Small intestine (tissue), 7 donors: ENCODE results near the gene ZNF750. TPM values are rescaled to one million over a fixed set of nuclear protein-coding genes. Genes with fewer than 3 reads are reported as not detected.

Experiments used
- DNase-seq, 2 donors: peaks; one replicate each; pipeline versions ENCODE4 v3.0.0 to v3.0.0-alpha.2; 2013
- FAIRE-seq: peaks from 2 replicates; lab custom pipeline; 2012; peaks lifted over from hg19 to GRCh38; lab: Jason Lieb, UNC
- H3K27ac ChIP-seq, 3 donors: one replicate each; pipeline ENCODE4 v1.5.1; 2013; ENCODE audit warnings: low read length in 2 of 3, mild to moderate bottlenecking in 2 of 3, control low read depth in 1 of 3, inconsistent platforms in 1 of 3, low read depth in 1 of 3, moderate library complexity in 1 of 3
- H3K27me3 ChIP-seq, 3 donors: one replicate each; pipeline ENCODE4 v1.6.1; 2013; ENCODE audit warnings: low read length in 3 of 3, inconsistent platforms in 1 of 3; ENCODE audit not compliant: control insufficient read depth in 3 of 3, insufficient read depth in 3 of 3
- H3K36me3 ChIP-seq, 3 donors: one replicate each; pipeline ENCODE4 v1.6.1; 2013; ENCODE audit warnings: low read length in 3 of 3, inconsistent platforms in 1 of 3, low read depth in 1 of 3, mild to moderate bottlenecking in 1 of 3, moderate library complexity in 1 of 3; ENCODE audit not compliant: control insufficient read depth in 3 of 3, insufficient read depth in 2 of 3
- H3K4me1 ChIP-seq, 3 donors: one replicate each; pipeline ENCODE4 v1.6.1; 2013; ENCODE audit warnings: low read length in 2 of 3, inconsistent platforms in 1 of 3, low read depth in 1 of 3, mild to moderate bottlenecking in 1 of 3, moderate library complexity in 1 of 3; ENCODE audit not compliant: control insufficient read depth in 3 of 3, insufficient read depth in 2 of 3
- H3K4me3 ChIP-seq, 3 donors: one replicate each; pipeline ENCODE4 v1.5.1; 2013; ENCODE audit warnings: low read length in 3 of 3, control low read depth in 1 of 3, inconsistent platforms in 1 of 3, low read depth in 1 of 3, mild to moderate bottlenecking in 1 of 3, moderate library complexity in 1 of 3
- H3K9me3 ChIP-seq, 2 donors: one replicate each; pipeline ENCODE4 v1.6.1; 2013; ENCODE audit warnings: low read depth in 1 of 2, low read length in 1 of 2; ENCODE audit not compliant: control insufficient read depth in 2 of 2, insufficient read depth in 1 of 2
- WGBS, 3 donors: extraction: QIAGEN DNeasy Blood & Tissue Kit; methylation state at CpG; one replicate each; pipeline ENCODE4 v1.1.7; 2013; 5-methylcytosine and 5-hydroxymethylcytosine counted together
- polyA plus RNA-seq, 4 donors: library from polyadenylated mRNA; stranded (reverse) in 3 of 4; unstranded in 1 of 4; fragments of 200-250 nt in 3 of 4; fragments of 120-200 nt in 1 of 4; gene quantifications; one replicate each; pipeline versions ENCODE4 v1.2.1 to v1.2.3, GENCODE V29; 2013
- donor health status: healthy with polysubstance abuse.
- donor health status: control.
- donor health status: control.
- donor health status: Bipolar disorder and iron deficiency.
- donor health status: healthy.

ZNF750 gene
- polyA plus RNA-seq, 4 donors, result 0.04 to 0.27 (median 0.10) TPM; not detected in 1

DNA sequence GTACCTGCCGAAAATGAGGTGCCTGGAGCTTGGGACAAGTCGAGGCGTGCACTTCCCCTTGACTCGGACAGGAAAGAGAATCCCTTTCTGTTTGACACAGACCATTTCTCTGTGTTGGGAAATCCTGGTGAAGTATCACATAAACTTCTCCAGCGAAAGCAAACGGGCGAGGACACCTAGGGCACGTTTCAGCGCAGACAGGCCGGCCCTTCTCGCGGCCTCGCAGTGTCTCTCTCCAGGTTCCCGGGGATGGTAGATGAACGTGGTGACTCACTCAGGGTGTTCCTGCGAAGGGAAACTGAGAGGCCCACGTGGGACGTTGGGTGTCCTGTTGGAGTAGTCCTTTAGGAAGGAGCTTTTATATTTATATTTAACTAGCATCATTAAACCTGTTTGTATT, 36.3 kb upstream of the ZNF750 start:
- H3K4me3 ChIP-seq, result no peak overlapping the region
- peaks cover 0 to 36% (median under 1%) of the 10 kb centered on the region in 3 donors for H3K4me1 ChIP-seq
- WGBS, 3 donors, result 65 to 84% (median 82%) methylated on average over 18 of the region's 18 CpGs
- peak overlapping the region in 2 of 3 donors; percentile 12 to 79 for H3K27ac ChIP-seq
- peaks cover 0 to 53% (median 0%) of the 10 kb centered on the region in 3 donors for H3K36me3 ChIP-seq
- no peaks in the 10 kb centered on the region for H3K27me3 ChIP-seq
- DNase-seq (no peak), FAIRE-seq (no peak)
- H3K9me3 ChIP-seq, result no peaks in the 10 kb centered on the region

DNA sequence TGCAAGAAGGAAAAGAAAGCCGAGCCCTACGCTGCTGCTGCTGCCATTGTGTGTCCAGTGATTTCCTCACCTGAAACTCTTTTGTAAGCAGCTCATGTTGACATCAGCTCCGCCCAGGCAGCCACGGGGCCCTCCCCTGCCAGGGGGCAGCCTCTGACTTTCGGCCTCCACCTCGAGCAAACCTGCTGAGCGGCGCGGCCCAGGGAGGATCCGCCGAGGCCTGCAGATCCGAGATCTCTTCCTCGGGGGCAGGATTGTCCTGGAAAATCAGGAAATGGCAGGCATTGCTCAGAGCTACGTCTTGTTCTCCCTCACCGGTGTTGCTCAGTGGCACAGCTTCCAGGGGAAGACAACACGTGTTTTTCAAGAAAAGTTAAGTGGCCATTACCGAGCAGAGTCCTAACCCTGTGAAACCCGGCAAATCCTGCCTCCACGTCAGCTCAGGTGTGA, 35.6 kb upstream of the ZNF750 start:
- H3K27me3 ChIP-seq, result no peaks in the 10 kb centered on the region
- peaks cover 0 to 35% (median 0%) of the 10 kb centered on the region in 3 donors for H3K4me1 ChIP-seq
- FAIRE-seq (no peak), DNase-seq (peak in 1 of 2 donors; percentile 85)
- 77 to 92% (median 85%) methylated on average over 19 of the region's 19 CpGs for WGBS, 3 donors
- no peaks in the 10 kb centered on the region for H3K9me3 ChIP-seq
- H3K36me3 ChIP-seq, result peaks cover 0 to 55% (median under 1%) of the 10 kb centered on the region in 3 donors
- peak overlapping the region in 1 of 3 donors; percentile 79 for H3K27ac ChIP-seq
- H3K4me3 ChIP-seq, result no peak overlapping the region

DNA sequence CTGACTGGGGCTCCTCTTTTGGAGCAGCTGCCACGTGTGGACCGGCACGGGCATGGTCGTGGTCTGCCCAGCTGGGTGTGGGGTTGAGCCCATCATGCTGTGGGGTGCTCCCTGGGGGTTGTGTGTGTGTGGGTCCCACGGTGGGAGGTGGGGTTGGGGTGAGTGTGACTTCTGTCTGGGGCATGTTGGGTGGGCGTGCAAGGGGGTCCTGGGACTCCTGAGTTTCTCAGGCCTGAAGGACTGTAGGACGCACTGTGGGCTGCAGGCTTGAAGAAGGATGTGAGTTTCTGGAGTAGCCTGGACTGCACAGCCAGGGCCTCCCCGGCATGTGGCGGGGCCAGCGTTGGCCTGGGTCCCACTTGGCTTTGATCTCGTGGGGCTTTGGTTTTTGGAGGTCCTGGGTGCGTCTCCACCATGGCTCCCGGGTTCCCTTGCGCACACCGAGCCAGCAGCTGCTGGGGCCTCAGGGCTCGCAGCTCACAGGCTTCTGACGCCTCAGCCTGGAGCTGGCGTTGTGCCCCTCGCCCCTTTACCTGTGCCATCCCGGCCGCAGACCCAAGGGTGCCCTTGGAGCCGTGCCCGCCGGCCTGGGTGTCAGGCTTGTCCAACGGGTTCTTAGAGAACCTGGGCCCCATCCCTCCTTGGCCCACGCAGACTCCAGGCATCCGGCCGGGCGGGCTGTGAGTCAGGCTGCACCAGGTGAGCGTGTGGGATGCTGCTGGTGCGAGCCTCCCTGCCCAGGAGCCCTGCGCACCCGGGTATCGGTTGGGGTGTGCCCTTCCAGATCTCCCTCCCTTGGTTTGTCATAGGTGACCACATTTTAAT, 34.4 kb upstream of the ZNF750 start:
- H3K36me3 ChIP-seq, result peaks cover 0 to 61% (median 2%) of the 10 kb centered on the region in 3 donors
- H3K27ac ChIP-seq, result no peak overlapping the region
- WGBS, 3 donors, result 85 to 90% (median 89%) methylated on average over 34 of the region's 34 CpGs
- FAIRE-seq, result no peak
- DNase-seq, result no peak
- peaks cover 0 to 35% (median 0%) of the 10 kb centered on the region in 3 donors for H3K4me1 ChIP-seq
- H3K4me3 ChIP-seq, result no peak overlapping the region
- no peaks in the 10 kb centered on the region for H3K9me3 ChIP-seq
- no peaks in the 10 kb centered on the region for H3K27me3 ChIP-seq

DNA sequence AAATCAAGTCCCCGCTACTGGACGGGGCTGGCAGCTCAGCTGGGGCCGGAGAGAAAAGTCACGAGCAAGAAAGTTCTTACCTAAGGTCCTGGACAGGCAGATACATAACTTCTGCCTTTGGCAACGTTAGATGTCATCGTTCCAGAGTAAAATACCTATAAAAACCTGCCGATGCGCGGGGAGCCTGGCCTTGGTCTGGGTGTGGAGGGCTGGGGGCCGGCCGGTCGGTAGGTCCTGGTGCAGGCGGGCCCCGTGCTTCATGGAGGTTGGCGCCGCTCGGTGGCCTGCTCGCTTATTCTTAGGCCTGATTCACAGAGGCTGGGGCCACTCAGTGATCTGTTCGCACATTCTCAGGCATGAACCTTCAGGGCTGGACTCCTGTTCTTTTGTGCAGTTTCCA, 33.7 kb upstream of the ZNF750 start:
- no peak overlapping the region for H3K27ac ChIP-seq
- peaks cover 0 to 58% (median 2%) of the 10 kb centered on the region in 3 donors for H3K36me3 ChIP-seq
- no peak for FAIRE-seq
- 96 to 97% (median 96%) methylated on average over 19 of the region's 19 CpGs for WGBS, 3 donors
- no peaks in the 10 kb centered on the region for H3K9me3 ChIP-seq
- H3K4me3 ChIP-seq, result no peak overlapping the region
- H3K27me3 ChIP-seq, result no peaks in the 10 kb centered on the region
- DNase-seq, result no peak
- H3K4me1 ChIP-seq, result peaks cover 0 to 29% (median 0%) of the 10 kb centered on the region in 3 donors

DNA sequence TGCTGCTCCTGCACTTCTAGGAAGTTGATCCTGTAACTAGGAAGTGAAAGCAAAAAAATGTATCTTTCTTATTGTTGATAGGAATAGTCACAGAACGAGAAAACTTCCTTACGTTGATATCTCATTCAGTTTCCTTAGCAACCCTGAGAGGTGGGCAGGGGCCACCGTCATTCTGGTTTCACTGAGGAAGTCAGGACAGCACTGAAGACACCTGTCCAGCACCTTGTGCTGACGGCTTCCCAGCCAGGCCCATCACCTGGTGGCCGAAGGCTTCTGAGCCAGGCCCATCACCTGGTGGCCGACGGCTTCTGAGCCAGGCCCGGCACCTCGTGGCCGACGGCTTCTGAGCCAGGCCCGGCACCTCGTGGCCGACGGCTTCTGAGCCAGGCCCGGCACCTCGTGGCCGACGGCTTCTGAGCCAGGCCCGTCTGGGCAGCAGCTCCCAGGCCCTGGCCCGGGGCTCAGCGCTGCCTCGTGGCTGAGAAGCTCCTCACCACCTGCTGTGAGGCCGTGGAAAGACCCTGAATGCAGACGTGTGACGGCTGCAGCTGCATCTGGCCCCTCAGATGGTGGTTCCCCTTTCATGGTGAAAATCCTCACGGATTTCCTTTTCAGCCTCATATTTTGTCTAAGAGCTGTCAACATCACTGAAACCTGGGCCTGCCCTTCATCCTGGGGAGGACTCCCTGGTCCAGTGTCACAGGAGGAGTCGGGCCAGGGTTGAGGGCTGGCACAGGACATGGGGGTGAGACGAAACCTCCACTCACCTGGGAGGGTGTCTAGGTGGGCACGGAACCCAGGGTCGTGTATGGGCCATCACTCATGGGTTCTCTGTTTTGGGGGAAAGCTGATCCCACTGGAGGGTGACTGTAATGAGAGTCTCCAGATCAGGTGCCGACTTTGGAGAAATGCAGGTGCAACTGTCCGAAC, 33.0 kb upstream of the ZNF750 start:
- no peaks in the 10 kb centered on the region for H3K27me3 ChIP-seq
- H3K36me3 ChIP-seq, result peaks cover 0 to 54% (median 2%) of the 10 kb centered on the region in 3 donors
- H3K4me3 ChIP-seq, result no peak overlapping the region
- H3K27ac ChIP-seq, result no peak overlapping the region
- FAIRE-seq, result no peak
- no peak for DNase-seq
- H3K9me3 ChIP-seq, result no peaks in the 10 kb centered on the region
- H3K4me1 ChIP-seq, result peaks cover 0 to 22% (median 0%) of the 10 kb centered on the region in 3 donors
- WGBS, 3 donors, result 90 to 94% (median 93%) methylated on average over 28 to 33 of the region's 33 CpGs

DNA sequence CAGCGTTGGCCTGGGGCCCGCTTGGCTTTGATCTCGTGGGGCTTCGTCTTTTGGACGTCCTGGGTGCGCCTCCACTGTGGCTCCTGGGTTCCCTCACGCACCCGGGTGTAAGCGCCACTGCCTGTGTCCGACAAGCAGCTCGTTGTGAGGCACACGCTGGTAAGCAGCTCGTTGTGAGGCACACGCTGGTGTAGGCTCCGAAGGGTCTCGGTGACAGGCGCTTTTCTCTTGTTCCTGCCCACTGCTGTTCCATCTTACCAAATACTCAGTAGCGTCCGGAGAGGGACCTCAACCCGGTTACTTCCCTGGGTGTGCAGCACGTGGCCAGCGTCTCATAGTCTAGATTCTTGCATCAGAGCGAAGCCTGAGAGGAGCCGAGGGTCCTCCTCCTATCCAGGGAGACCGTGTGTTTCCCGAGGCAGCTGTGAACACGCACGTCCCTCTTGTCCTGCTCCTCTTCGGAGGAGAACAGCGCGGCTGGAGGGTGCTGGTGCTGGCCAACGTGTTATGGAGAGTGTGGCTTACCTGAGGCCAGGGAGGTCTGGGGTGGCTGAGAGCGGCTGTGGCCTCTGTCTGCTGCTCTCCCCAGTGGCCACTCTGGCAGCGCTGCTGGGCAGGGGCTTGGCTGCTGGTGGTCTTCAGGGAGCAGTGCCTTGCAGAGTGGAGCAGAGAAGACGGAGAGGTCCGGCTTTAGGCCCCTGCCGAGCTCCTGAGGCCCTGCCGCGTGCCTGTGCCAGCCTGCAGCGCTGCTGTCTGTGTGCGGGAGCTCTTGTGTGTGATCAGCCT, 32.1 kb upstream of the ZNF750 start:
- Histone ChIP-seq H3K9me3 (no peaks in the 10 kb centered on the region), H3K27ac (peak overlapping the region in 1 of 3 donors; percentile 8), H3K27me3 (no peaks in the 10 kb centered on the region), H3K36me3 (peaks cover 0 to 61% (median 2%) of the 10 kb centered on the region in 3 donors), H3K4me3 (no peak overlapping the region), H3K4me1 (peaks cover 0 to 18% (median 0%) of the 10 kb centered on the region in 3 donors)
- WGBS, 3 donors, result 87 to 93% (median 90%) methylated on average over 40 to 41 of the region's 41 CpGs
- no peak for FAIRE-seq
- DNase-seq, result no peak

DNA sequence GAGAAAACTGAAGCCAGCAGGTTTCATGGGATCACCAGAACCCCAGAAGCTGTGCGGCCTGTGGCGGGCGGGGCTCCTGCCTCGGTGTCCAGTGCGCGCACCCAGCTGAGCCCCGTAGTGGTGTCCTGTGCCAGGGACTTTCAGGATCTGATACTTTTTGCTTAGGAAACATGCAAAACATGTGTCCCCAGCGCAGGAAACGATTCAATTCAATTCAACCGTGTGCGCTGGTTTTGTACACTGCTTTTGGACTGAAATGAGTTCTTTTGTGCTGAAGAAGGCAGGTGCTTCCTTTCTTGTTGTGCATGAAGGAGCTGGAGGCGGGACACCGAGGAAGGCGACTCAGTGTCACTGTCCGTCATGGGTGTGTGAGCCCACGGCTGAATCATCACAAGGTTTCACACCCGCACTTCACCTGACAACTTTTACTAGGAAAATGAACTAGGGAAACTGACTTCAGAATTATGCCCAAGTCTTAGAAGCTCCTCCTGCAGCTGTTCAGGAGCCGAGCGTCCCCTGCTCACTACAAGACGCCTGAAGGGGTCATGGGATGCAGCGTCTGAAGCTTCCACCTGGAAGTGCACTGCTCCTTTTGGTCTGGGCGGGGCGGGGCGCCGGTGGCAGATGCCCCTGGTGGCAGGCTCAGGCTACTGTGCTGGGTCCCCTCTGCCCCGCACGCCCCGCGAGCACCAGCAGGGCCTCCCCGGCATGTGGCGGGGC, 31.4 kb upstream of the ZNF750 start:
- Histone ChIP-seq H3K4me3 (no peak overlapping the region), H3K27ac (peak overlapping the region in 1 of 3 donors; percentile 8)
- no peak for DNase-seq

More for the DNA sequence above, 31.4 kb upstream of the ZNF750 start:
- no peak for FAIRE-seq
- Histone ChIP-seq H3K36me3 (peaks cover 0 to 66% (median 2%) of the 10 kb centered on the region in 3 donors), H3K4me1 (peaks cover 0 to 13% (median 0%) of the 10 kb centered on the region in 3 donors), H3K9me3 (no peaks in the 10 kb centered on the region), H3K27me3 (no peaks in the 10 kb centered on the region)
- WGBS, 3 donors, result 80 to 93% (median 90%) methylated on average over 31 of the region's 31 CpGs
